ENCODE measurements around the gene PLG. TPM values are rescaled to one million over a fixed set of nuclear protein-coding genes. Genes with fewer than 3 reads are reported as not detected.
"Not testable (repeated sequence)": the region's sequence is repeated elsewhere in the genome, so short reads cannot be mapped to it uniquely, and the experiment has no call there.

Gene PLG
- total RNA-seq = not detected

DNA sequence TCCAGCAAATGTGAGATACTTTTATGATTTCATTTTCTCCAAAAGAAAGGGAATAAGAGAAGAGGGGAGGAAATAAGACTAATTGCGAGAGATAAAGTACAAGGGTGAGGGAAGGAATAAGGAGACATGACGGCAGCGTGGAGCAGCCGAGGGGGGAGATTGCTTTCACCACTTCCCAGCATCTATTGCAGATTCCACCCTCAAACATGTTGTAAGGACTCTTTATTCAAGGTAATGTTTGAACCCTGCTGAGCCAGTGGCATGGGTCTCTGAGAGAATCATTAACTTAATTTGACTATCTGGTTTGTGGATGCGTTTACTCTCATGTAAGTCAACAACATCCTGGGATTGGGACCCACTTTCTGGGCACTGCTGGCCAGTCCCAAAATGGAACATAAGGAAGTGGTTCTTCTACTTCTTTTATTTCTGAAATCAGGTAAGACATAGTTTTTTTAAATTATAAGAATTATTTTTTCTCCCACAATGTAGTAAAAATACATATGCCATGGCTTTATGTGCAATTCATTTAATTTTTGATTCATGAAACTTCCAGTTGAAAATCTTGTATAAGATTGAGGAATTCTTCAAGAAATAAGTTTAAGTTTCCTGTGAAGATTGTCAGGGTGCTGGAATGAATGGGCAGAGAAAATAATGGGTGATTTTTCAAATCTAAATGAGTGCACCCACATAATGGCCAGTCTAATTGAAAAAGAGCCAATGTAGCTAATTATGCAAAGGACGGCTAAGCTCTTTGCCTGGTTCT, at the start of gene PLG:
PLG (plus strand) TSS at position 327 of the 763 bp plus-strand sequence; CDS start at position 388, 61 bp downstream.
- not testable (repeated sequence) for H3K36me3 ChIP-seq; H3K27ac ChIP-seq; H3K27me3 ChIP-seq (replicated peaks; ENCODE audit: insufficient read depth); H3K4me1 ChIP-seq (ENCODE audit: control insufficient read depth in 1 of 2, low read depth in 2 of 2); ATAC-seq (ENCODE audit: insufficient number of reproducible peaks, low FRiP score, low read depth); H3K4me3 ChIP-seq; DNase-seq (ENCODE audit: low spot score); H3K9me3 ChIP-seq

DNA sequence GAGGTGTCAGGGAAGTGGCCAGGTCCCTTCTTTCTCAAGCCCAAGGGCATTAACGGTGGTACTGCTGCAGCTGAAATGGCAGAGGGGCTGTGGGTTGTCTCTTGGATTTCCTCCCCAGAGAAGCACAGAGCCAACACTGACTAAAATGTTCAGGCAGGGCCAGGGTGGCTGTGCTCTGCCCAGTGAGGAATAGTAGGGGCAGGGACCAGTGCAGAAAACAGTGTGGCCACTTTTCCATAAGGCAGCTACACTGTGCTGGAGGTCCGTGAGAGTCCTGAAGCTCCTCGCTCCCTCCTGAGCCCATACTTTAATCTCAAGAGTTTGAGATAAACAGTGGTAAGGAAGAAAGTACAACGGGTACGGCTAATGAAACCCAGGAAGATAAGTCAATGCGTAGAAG, 42.5 kb upstream of the PLG start:
- no peak for ATAC-seq (ENCODE audit: insufficient number of reproducible peaks, low FRiP score, low read depth)
- no peak overlapping the region for H3K27ac ChIP-seq
- no peaks in the 10 kb centered on the region for H3K27me3 ChIP-seq (replicated peaks; ENCODE audit: insufficient read depth)
- no peak for DNase-seq (ENCODE audit: low spot score)
- no peaks in the 10 kb centered on the region for H3K36me3 ChIP-seq
- no peak overlapping the region for H3K4me3 ChIP-seq
- no peaks in the 10 kb centered on the region for H3K9me3 ChIP-seq
- no peaks in the 10 kb centered on the region for H3K4me1 ChIP-seq (ENCODE audit: control insufficient read depth in 1 of 2, low read depth in 2 of 2)
- TF ChIP-seq, protein P1, sequence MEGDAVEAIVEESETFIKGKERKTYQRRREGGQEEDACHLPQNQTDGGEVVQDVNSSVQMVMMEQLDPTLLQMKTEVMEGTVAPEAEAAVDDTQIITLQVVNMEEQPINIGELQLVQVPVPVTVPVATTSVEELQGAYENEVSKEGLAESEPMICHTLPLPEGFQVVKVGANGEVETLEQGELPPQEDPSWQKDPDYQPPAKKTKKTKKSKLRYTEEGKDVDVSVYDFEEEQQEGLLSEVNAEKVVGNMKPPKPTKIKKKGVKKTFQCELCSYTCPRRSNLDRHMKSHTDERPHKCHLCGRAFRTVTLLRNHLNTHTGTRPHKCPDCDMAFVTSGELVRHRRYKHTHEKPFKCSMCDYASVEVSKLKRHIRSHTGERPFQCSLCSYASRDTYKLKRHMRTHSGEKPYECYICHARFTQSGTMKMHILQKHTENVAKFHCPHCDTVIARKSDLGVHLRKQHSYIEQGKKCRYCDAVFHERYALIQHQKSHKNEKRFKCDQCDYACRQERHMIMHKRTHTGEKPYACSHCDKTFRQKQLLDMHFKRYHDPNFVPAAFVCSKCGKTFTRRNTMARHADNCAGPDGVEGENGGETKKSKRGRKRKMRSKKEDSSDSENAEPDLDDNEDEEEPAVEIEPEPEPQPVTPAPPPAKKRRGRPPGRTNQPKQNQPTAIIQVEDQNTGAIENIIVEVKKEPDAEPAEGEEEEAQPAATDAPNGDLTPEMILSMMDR (IDR thresholded peaks at IDR 0.05) = no peak

DNA sequence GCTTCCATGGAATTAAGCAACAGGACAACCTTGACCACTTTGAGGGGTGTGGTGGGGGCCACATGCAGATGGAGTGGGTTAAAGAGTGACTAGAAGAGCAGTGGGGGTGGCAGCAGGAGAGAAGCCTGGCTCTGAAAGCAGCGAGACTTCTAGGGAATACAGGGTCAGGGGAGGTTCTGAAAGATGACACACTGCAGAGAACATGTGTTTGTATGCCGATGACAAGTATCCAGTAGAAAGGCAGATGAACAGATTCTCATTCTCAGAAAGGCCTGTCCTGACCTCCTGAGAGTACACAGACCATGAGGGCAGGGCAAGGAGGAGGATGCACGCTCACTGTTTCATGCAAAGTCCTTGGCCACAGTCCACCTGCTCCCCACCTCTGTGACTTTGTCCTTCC, 40.8 kb upstream of the PLG start:
- no peaks in the 10 kb centered on the region for H3K4me1 ChIP-seq (ENCODE audit: control insufficient read depth in 1 of 2, low read depth in 2 of 2)
- ATAC-seq (ENCODE audit: insufficient number of reproducible peaks, low FRiP score, low read depth) = no peak
- H3K36me3 ChIP-seq = no peaks in the 10 kb centered on the region
- TF ChIP-seq, protein P1 (IDR thresholded peaks at IDR 0.05) = no peak
- H3K27me3 ChIP-seq (replicated peaks; ENCODE audit: insufficient read depth) = no peaks in the 10 kb centered on the region
- DNase-seq (ENCODE audit: low spot score) = no peak
- H3K9me3 ChIP-seq = no peaks in the 10 kb centered on the region
- H3K4me3 ChIP-seq = no peak overlapping the region
- H3K27ac ChIP-seq = no peak overlapping the region

DNA sequence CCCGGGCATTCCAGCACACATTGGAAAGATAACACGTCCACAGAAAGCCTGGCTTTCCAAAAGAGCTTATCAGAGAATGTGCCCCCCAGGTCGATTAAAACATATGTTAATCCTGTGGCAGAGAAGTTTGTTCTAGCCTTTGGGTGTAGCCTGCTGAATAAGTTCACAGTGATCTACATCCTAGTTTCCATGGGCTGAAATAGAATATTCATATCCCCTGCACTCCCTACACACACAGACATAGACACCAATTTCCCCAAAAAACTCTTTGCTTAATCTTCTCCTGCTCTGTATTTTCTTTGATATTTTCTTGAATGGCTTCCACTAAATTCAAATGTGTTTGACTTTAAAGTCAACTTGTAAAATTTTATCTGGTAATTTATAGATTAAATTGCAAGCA, 39.6 kb upstream of the PLG start:
- H3K27ac ChIP-seq = no peak overlapping the region
- no peaks in the 10 kb centered on the region for H3K4me1 ChIP-seq (ENCODE audit: control insufficient read depth in 1 of 2, low read depth in 2 of 2)
- no peak for DNase-seq (ENCODE audit: low spot score)
- H3K9me3 ChIP-seq = no peaks in the 10 kb centered on the region
- no peak for ATAC-seq (ENCODE audit: insufficient number of reproducible peaks, low FRiP score, low read depth)
- no peaks in the 10 kb centered on the region for H3K36me3 ChIP-seq
- TF ChIP-seq, protein P1 (IDR thresholded peaks at IDR 0.05) = no peak
- H3K4me3 ChIP-seq = no peak overlapping the region
- H3K27me3 ChIP-seq (replicated peaks; ENCODE audit: insufficient read depth) = no peaks in the 10 kb centered on the region

DNA sequence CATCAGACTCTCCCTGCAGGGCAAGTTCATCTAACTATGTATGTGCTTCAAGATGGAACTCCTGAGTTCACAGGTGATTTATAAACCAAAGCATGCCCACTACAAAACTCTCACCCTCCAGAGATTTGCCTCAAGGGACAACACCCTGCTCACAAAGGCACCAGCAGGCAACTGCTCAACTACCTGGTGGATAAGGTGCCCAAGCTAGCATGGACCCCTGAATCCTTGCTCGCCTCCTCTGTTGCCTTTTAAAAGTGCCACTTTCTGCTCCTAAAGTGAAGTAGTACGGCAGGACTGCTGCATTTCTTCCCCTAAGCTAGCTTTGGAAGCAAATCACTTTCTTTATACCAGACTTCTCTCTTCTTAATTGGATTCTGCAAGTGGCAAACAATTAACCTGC, 39.2 kb upstream of the PLG start:
- TF ChIP-seq, protein P1 (IDR thresholded peaks at IDR 0.05) = no peak
- Histone ChIP-seq H3K27ac (no peak overlapping the region), H3K4me3 (no peak overlapping the region), H3K9me3 (no peaks in the 10 kb centered on the region), H3K27me3 (replicated peaks; ENCODE audit: insufficient read depth) (no peaks in the 10 kb centered on the region), H3K4me1 (ENCODE audit: control insufficient read depth in 1 of 2, low read depth in 2 of 2) (no peaks in the 10 kb centered on the region), H3K36me3 (no peaks in the 10 kb centered on the region)
- DNase-seq (ENCODE audit: low spot score) (no peak), ATAC-seq (ENCODE audit: insufficient number of reproducible peaks, low FRiP score, low read depth) (no peak)

DNA sequence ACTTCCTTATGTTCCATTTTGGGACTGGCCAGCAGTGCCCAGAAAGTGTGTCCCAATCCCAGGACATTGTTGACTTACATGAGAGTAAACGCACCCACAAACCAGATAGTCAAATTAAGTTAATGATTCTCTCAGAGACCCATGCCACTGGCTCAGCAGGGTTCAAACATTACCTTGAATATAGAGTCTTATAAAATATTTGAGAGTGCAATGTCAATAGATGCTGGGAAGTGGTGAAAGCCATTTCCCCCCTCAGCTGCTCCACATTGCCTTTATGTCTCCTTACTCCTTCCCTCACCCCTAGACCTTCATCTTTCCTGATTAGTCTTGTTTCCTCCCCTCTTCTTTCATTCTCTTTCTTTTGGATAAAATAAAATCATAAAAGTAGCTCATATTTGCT, 37.8 kb upstream of the PLG start, which contains the start of gene LPA:
LPA (minus strand) TSS at position 78 of the 400 bp plus-strand sequence; CDS start at position 17, 61 bp downstream.
- not testable (repeated sequence) for H3K9me3 ChIP-seq; H3K4me1 ChIP-seq (ENCODE audit: control insufficient read depth in 1 of 2, low read depth in 2 of 2); H3K4me3 ChIP-seq; H3K27me3 ChIP-seq (replicated peaks; ENCODE audit: insufficient read depth); H3K27ac ChIP-seq; H3K36me3 ChIP-seq; ATAC-seq (ENCODE audit: insufficient number of reproducible peaks, low FRiP score, low read depth); DNase-seq (ENCODE audit: low spot score)
